Smooth muscle cell (in vitro differentiated cells): Measurements from ENCODE around the gene CALY. TPM values are rescaled to one million over a fixed set of nuclear protein-coding genes. Genes with fewer than 3 reads are reported as not detected.

Source experiments
- DNase-seq: peaks from one replicate; lab custom pipeline; 2025; ENCODE audit not compliant: unreplicated experiment; lab: John Stamatoyannopoulos, UW
- H2AFZ ChIP-seq: fragments of 200-600 bp; sonication (generic); 2 replicates; pipeline ENCODE4 v1.6.0; 2016; ENCODE audit warnings: antibody characterized with exemption, low read depth, mild to moderate bottlenecking
- H3F3A ChIP-seq: fragments of 200-600 bp; sonication (generic); 2 replicates; pipeline ENCODE4 v1.6.0; 2017; ENCODE audit warnings: antibody characterized with exemption, low read depth
- H3K27ac ChIP-seq: fragments of 200-600 bp; sonication (generic); 2 replicates; pipeline ENCODE4 v1.5.1; 2016; ENCODE audit warnings: low read depth, mild to moderate bottlenecking
- H3K27me3 ChIP-seq: fragments of 200-600 bp; sonication (generic); 2 replicates; pipeline ENCODE4 v1.6.1; 2016; ENCODE audit warnings: low read depth, mild to moderate bottlenecking
- H3K36me3 ChIP-seq: fragments of 200-600 bp; sonication (generic); 2 replicates; pipeline ENCODE4 v1.5.1; 2016; ENCODE audit warnings: low read depth
- H3K4me1 ChIP-seq: fragments of 200-600 bp; sonication (generic); 2 replicates; pipeline ENCODE4 v1.5.1; 2016; ENCODE audit warnings: low read depth
- H3K4me2 ChIP-seq: fragments of 200-600 bp; sonication (generic); 2 replicates; pipeline ENCODE4 v1.6.0; 2016; ENCODE audit warnings: mild to moderate bottlenecking
- H3K4me3 ChIP-seq: fragments of 200-600 bp; sonication (generic); 2 replicates; pipeline ENCODE4 v1.5.1; 2016; ENCODE audit warnings: mild to moderate bottlenecking
- H3K79me2 ChIP-seq: fragments of 200-600 bp; sonication (generic); 2 replicates; pipeline ENCODE4 v1.6.0; 2016; ENCODE audit warnings: low read depth, mild to moderate bottlenecking
- H3K9ac ChIP-seq: fragments of 200-600 bp; sonication (generic); 2 replicates; pipeline ENCODE4 v1.6.0; 2016; ENCODE audit warnings: low read depth
- H3K9me3 ChIP-seq: fragments of 200-600 bp; sonication (generic); replicated peaks from 2 replicates; pipeline ENCODE4 v1.5.1; 2016; ENCODE audit warnings: low read depth
- H4K20me1 ChIP-seq: fragments of 200-600 bp; sonication (generic); 2 replicates; pipeline ENCODE4 v1.6.0; 2016; ENCODE audit warnings: low read depth
- CTCF ChIP-seq: fragments of 200-600 bp; sonication (generic); IDR thresholded peaks from 2 replicates; pipeline ENCODE4 v1.5.1; 2017; ENCODE audit warnings: borderline replicate concordance, mild to moderate bottlenecking, antibody characterized with exemption; ENCODE audit not compliant: insufficient read depth, poor library complexity, severe bottlenecking
- WGBS: methylation state at CpG from one replicate; pipeline ENCODE4 v1.1.7; 2016; ENCODE audit warnings: low lambda C conversion rate; 5-methylcytosine and 5-hydroxymethylcytosine counted together
- polyA plus RNA-seq: library from polyadenylated mRNA; unstranded; fragments of >200 nt; fragmentation: Nextera tagmentation; extraction: Ambion mirVana; gene quantifications from 2 replicates; pipeline ENCODE4 v1.2.1, GENCODE V29; 2016
- total RNA-seq: library from RNA; depleted of rRNA; stranded (reverse); fragments of >200 nt; gene quantifications from 2 replicates; pipeline ENCODE4 v1.2.3, GENCODE V29; 2014

Gene CALY
- total and polyA plus RNA-seq, 2 experiments from 2014 or later = 2.4 to 10.1 TPM

GRCh38 chr10:133350283-133350949 is 13.7 kb upstream of the CALY start:
- no peak overlapping the region for H3K27ac ChIP-seq
- H3K36me3 ChIP-seq = no peaks in the 10 kb centered on the region
- no peak overlapping the region for H3K9ac ChIP-seq
- H3K4me2 ChIP-seq = no peak overlapping the region
- DNase-seq = no peak
- H3K27me3 ChIP-seq = no peaks in the 10 kb centered on the region
- no peak for TF ChIP-seq CTCF
- H3K4me3 ChIP-seq = no peak overlapping the region
- H3F3A ChIP-seq = no peaks in the 10 kb centered on the region
- no peaks in the 10 kb centered on the region for H3K9me3 ChIP-seq
- peaks cover 8% of the 10 kb centered on the region for H4K20me1 ChIP-seq
- no peaks in the 10 kb centered on the region for H3K79me2 ChIP-seq
- WGBS = 91% methylated on average over 12 of the region's 12 CpGs
- no peaks in the 10 kb centered on the region for H3K4me1 ChIP-seq
- H2AFZ ChIP-seq = no peak overlapping the region

DNA sequence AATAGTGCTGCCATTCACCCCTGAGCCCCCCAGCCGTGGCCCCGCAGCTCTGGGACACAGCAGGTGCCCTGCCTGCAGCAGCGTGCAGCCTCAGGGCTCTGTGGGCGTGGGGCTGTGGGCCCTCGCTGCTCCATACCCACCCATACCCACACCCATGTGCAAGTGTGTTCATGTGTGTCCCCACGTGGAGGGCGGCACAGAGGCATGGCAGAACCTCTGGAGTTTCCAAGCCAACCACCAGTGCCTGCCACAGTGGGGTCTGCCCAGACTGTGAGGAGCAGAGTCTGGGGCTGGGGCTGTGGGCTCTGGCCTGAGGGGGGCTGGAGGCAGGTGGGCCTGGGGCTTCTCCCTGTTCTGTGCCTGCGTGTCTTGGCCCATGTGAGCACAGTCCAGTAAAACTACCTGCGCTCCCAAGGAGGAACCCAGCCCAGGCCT is 12.9 kb upstream of the CALY start:
- no peak overlapping the region for H3K9ac ChIP-seq
- no peak for DNase-seq
- H3K4me2 ChIP-seq = no peak overlapping the region
- 88% methylated on average over 8 of the region's 9 CpGs for WGBS
- H3K27me3 ChIP-seq = no peaks in the 10 kb centered on the region
- no peaks in the 10 kb centered on the region for H3K79me2 ChIP-seq
- no peak for TF ChIP-seq CTCF
- H3F3A ChIP-seq = no peaks in the 10 kb centered on the region
- no peaks in the 10 kb centered on the region for H3K9me3 ChIP-seq
- no peaks in the 10 kb centered on the region for H3K36me3 ChIP-seq
- H3K4me1 ChIP-seq = no peaks in the 10 kb centered on the region
- no peaks in the 10 kb centered on the region for H4K20me1 ChIP-seq
- no peak overlapping the region for H3K4me3 ChIP-seq
- H2AFZ ChIP-seq = no peak overlapping the region
- no peak overlapping the region for H3K27ac ChIP-seq

GRCh38 chr10:133349160-133349568 is 12.5 kb upstream of the CALY start:
- Histone ChIP-seq H3K4me3 (no peak overlapping the region), H3K9me3 (no peaks in the 10 kb centered on the region), H3K27ac (no peak overlapping the region), H3K79me2 (no peaks in the 10 kb centered on the region), H3K4me2 (no peak overlapping the region), H3K36me3 (no peaks in the 10 kb centered on the region), H2AFZ (no peak overlapping the region), H3F3A (no peaks in the 10 kb centered on the region), H4K20me1 (no peaks in the 10 kb centered on the region), H3K9ac (no peak overlapping the region), H3K4me1 (no peaks in the 10 kb centered on the region), H3K27me3 (no peaks in the 10 kb centered on the region)
- no peak for TF ChIP-seq CTCF
- DNase-seq = no peak
- 98% methylated on average over 7 of the region's 8 CpGs for WGBS
